ENCODE results near the gene BCL11A. TPM values are rescaled to one million over a fixed set of nuclear protein-coding genes. Genes with fewer than 3 reads are reported as not detected.

Gene BCL11A
- total RNA-seq, 1 donor from 2014 or later: 142 TPM

- Mint-ChIP-seq H3K4me1 (peaks cover 47% of the 10 kb centered on the region), H3K4me3 (no peak overlapping the region), H3K27me3 (ENCODE audit: low read depth) (no peaks in the 10 kb centered on the region), H3K9me3 (no peaks in the 10 kb centered on the region), H3K36me3 (peaks cover 18% of the 10 kb centered on the region), H3K27ac (peak overlapping the region; percentile 33)
- DNase-seq (ENCODE audit: low spot score in 2 of 2, unreplicated experiment in 2 of 2): no peak
- no peak for TF ChIP-seq CTCF (IDR thresholded peaks at IDR 0.05; ENCODE audit: unreplicated experiment)
Measured at GRCh38 chr2:60469536-60470317, 83.7 kb downstream of the BCL11A start.

GRCh38 chr2:60468382-60469085 is 84.9 kb downstream of the BCL11A start:
- Mint-ChIP-seq H3K9me3 (no peaks in the 10 kb centered on the region), H3K27me3 (ENCODE audit: low read depth) (no peaks in the 10 kb centered on the region), H3K4me1 (peaks cover 48% of the 10 kb centered on the region), H3K36me3 (peaks cover 18% of the 10 kb centered on the region), H3K27ac (peak overlapping the region; percentile 56), H3K4me3 (no peak overlapping the region)
- DNase-seq (ENCODE audit: low spot score in 2 of 2, unreplicated experiment in 2 of 2): no peak
- TF ChIP-seq CTCF (IDR thresholded peaks at IDR 0.05; ENCODE audit: unreplicated experiment): no peak

GRCh38 chr2:60466161-60466702 is 87.2 kb downstream of the BCL11A start:
- H3K27ac Mint-ChIP-seq: peak overlapping the region; percentile 75
- no peak overlapping the region for H3K4me3 Mint-ChIP-seq
- DNase-seq (ENCODE audit: low spot score in 2 of 2, unreplicated experiment in 2 of 2): no peak
- H3K27me3 Mint-ChIP-seq (ENCODE audit: low read depth): no peaks in the 10 kb centered on the region
- H3K9me3 Mint-ChIP-seq: no peaks in the 10 kb centered on the region
- H3K36me3 Mint-ChIP-seq: peaks cover 34% of the 10 kb centered on the region
- TF ChIP-seq CTCF (IDR thresholded peaks at IDR 0.05; ENCODE audit: unreplicated experiment): no peak
- peaks cover 50% of the 10 kb centered on the region for H3K4me1 Mint-ChIP-seq

GRCh38 chr2:60465736-60466135 is 87.7 kb downstream of the BCL11A start:
- H3K36me3 Mint-ChIP-seq: peaks cover 34% of the 10 kb centered on the region
- no peak for TF ChIP-seq CTCF (IDR thresholded peaks at IDR 0.05; ENCODE audit: unreplicated experiment)
- H3K27me3 Mint-ChIP-seq (ENCODE audit: low read depth): no peaks in the 10 kb centered on the region
- no peak overlapping the region for H3K4me3 Mint-ChIP-seq
- no peaks in the 10 kb centered on the region for H3K9me3 Mint-ChIP-seq
- DNase-seq (ENCODE audit: low spot score in 2 of 2, unreplicated experiment in 2 of 2): no peak
- H3K27ac Mint-ChIP-seq: no peak overlapping the region
- peaks cover 45% of the 10 kb centered on the region for H3K4me1 Mint-ChIP-seq

- no peaks in the 10 kb centered on the region for H3K27me3 Mint-ChIP-seq (ENCODE audit: low read depth)
- H3K36me3 Mint-ChIP-seq: peaks cover 33% of the 10 kb centered on the region
- peak in 1 of 2 experiments; percentile 59 for DNase-seq (ENCODE audit: low spot score in 2 of 2, unreplicated experiment in 2 of 2)
- H3K4me3 Mint-ChIP-seq: no peak overlapping the region
- no peaks in the 10 kb centered on the region for H3K9me3 Mint-ChIP-seq
- TF ChIP-seq CTCF (IDR thresholded peaks at IDR 0.05; ENCODE audit: unreplicated experiment): no peak
- H3K27ac Mint-ChIP-seq: peak overlapping the region; percentile 31
- peaks cover 33% of the 10 kb centered on the region for H3K4me1 Mint-ChIP-seq
Measured at GRCh38 chr2:60463249-60463648, 90.2 kb downstream of the BCL11A start.
